HG03095 (cell line): ENCODE measurements around the gene KIF3A.

ENCODE experiments used
- ATAC-seq: cut with Tn5 transposase; IDR thresholded peaks from one replicate; pipeline ENCODE4 v1.9.1; 2021; ENCODE audit warnings: moderate library complexity; ENCODE audit not compliant: unreplicated experiment

KIF3A gene

DNA sequence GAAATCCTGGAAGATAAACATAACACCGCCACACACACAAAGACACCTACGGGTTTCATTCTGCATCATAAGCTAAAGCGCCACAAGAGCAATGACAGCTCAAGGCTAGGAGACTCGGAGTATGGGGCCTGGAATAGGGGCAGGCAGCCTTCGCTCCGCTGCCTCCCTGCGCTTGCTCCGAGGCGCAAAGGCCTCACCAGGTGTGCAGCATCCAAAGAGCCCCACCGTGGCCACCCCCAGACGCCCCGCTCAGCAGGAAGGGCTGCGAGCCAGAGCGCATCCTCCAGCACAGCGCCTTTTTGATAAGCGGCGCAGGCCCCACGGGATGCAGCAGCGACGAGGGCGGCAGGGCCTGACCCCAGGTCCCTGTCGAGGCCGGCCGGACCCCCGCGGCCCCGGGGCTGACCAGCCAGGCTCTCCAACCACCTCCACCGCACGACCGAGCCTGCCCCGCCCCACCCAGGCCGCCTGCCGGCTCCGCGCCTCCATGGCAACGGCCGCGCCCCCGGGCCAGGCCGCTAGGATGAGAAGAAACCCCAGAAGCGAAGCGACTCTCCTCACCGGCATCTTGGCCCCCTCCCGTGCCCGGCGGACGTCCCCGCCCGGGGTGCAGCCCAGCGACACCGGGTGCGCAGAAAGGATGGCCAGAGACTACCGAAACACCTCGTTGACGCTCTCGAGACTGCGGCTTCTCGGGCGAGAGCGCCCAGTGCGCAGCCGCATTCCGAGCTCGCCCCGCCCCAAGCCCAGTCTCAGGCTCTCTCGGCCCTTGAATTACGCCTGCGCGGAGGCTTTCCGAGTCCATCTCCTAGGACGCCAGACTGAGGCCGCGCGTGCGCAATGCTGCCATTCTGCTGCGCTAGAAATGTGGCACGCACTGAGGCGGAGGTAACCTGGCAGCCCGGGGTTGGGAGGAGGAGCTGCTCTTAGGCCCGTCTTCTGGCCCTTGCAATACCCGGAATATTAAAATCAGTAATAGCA is at the start of gene KIF3A:
Gene KIF3A (minus strand): TSS at position 694 of the 981 bp plus-strand sequence. CDS start 127 bp downstream, at position 567.
- ATAC-seq: peak; percentile 80

GRCh38 chr5:132787076-132787475 is 49.7 kb upstream of the KIF3A start:
- no peak for ATAC-seq

- no peak for ATAC-seq
Measured at GRCh38 chr5:132785864-132786263, 48.5 kb upstream of the KIF3A start.

- ATAC-seq: no peak
Measured at GRCh38 chr5:132785365-132785764, 48.0 kb upstream of the KIF3A start.

GRCh38 chr5:132782101-132782500 is 44.8 kb upstream of the KIF3A start:
- no peak for ATAC-seq

DNA sequence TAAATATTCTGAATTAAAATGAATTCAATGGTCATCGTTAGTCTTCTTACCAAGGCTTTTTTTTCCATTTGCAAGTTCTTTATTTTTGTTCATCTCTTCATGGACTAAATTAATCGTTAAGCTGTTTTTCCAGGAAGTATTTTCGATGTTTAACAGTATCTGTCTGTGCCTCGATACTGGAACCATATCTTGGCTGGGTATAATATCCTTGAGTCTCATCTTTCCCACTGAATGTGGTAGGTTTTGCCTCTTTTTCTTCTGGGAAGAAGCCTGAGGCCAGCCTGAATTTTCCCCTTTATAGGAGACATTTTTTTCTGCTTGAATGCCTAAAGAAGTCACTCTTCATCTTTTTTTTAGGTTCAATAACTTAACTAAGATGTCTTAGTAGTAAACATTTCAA is 43.7 kb upstream of the KIF3A start:
- ATAC-seq: no peak

DNA sequence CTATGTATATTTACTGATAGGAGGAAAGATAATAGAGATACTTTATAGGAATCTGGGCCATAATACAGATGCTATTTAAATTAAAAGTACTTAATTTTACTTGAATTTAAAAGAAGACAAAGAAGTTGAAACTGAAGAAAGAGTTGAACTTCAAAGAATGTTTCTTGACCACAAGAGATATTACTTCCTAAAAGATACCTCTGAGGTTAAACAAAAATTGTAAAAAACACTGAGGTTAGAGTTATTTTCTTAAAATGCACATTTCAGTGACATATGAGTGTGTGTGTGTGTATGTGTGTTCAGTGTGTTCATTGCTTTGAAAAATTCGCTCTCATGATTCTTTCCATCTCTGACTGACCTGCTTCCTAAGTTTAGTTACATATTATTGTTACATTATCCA is 43.2 kb upstream of the KIF3A start:
- no peak for ATAC-seq

DNA sequence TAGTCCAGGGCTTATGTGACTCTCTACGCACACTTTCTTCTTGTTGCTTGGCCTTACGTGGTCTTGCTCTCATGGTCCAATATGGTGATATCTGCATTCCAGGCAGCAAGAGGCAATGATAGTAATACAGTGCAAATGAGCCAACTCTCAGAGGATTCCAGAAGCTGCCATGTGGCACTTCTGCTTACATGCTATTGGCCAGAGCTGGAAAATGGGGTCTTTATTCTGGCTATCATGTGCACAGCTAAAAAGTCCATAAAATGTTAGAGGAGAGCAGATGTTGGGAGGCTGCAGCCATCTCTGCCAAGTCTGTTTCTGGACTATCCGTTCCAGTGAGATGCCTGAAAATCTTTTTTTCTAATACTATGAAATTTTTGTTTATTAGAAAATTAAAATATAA is 42.6 kb upstream of the KIF3A start:
- ATAC-seq: no peak

DNA sequence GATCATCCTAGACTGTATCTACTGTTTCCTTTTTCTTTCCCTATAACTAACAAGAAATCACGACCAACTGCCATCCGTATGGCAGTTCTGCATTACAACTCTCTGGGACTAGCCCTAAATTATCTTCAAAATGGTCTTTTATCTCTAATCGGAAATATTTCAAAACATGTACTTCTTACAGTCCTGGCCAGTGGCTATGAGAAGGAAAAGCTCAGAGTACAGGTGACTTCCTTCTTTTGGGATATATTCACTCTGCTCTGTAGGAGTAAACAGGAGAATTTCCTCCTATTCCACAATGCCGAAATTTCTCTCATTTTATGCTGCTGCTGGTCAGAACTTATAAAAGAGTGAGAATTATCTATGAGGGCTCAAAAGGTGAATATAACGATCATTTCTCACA is 41.5 kb upstream of the KIF3A start:
- ATAC-seq: no peak

GRCh38 chr5:132778129-132778528 is 40.8 kb upstream of the KIF3A start:
- no peak for ATAC-seq

DNA sequence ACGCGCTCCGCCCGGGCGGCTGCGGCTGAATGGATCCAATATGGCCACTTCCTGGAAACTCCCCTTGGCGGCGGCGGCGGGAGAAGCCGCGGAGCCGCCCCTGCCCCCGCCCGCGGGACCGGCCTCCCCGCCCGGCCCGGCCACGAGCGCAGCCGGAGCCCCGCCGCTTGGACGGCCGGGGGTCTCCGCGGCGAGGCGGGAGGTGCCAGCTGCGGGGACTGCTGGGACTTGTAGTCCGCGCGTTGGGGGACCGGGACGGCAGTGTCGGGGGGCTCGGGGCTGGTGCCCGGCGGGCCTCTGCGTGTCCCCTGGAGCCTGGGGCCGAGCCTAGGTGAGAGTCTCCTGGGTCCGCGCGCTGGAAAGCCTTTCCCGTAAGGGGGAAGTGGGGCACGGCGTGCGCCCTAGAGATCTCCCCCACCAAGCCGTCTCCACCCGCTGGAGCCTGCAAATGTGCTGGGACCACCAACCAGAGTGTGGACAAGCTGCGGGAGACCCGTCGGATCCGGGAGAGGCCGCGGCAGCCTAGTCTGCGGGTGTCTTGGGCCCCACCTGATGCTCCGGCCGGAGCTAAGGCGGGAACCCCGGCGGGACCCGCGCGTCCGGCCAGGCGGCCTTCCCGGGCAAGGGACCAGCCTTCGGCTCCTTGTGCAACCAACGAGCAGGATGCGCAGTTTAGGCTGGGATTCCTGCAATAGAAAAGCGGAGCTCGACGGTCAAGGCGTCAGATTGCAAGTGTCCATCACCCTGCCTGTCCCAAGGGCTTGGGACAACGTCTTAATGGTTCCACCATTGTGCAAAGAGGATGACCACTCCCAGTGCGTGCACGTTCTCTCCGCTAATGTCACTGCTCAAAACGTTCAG is 40.1 kb upstream of the KIF3A start, which contains the start of gene SEPTIN8:
Gene SEPTIN8 (minus strand): TSS at position 31 of the 861 bp plus-strand sequence. CDS start 102 bp downstream, outside the sequence.
- peak; percentile 49 for ATAC-seq

DNA sequence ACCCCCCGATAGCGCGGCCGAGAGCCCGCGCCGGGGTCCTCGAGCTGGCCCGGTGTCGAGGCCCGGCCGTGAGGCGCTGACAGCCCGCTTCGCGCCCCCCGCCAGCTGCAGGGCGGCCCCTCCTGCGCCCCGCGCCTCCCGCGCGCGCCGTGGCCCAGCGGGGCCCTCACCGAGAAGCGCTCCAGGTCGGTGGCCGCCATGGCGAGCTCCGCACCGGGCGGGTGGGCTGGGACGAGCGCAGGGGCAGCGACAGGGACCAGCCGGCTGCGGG is 39.5 kb upstream of the KIF3A start:
- ATAC-seq: peak; percentile 21

DNA sequence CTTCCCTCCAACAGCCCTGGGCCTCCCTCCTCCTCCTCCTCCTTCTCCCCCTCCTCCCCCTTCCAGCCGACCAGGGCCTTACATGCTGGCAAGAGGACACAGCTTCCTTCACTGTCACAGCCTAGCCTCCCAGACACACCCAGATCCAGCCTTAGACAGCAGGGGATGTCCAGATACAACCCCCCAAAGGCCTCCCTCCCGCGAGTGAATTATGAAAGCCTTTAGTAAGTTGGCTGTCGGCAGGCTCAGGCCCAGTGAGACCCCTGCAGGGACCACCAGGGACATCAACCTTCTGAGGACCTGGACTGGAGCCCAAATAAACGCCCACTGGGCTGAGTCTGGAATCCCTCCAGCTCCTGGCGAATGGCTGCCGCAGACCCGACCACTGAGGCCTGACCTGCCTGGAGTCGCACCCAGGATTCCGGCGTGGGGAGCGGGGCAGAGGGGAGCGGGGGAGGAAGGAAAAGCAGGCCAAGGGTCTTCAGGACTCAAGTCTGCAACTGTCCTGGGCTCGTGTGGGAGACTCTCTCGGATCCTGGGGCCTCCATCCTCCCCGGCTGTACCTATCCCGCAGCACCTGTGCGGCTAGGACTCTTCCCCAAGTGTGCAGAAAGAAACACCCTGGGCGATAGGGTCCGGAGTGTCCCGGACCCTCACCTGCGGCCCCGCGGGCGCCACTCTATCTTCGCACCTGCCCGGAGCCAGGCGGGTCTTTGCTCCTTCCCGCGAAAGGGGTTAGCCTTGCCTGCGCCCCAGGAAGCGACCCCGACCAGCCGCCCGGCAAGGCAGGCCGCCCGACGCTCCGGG is 39.0 kb upstream of the KIF3A start:
- ATAC-seq: no peak

GRCh38 chr5:132775476-132775961 is 38.2 kb upstream of the KIF3A start:
- no peak for ATAC-seq

GRCh38 chr5:132774896-132775295 is 37.5 kb upstream of the KIF3A start:
- no peak for ATAC-seq

- ATAC-seq: no peak
Measured at GRCh38 chr5:132774406-132774805, 37.1 kb upstream of the KIF3A start.

DNA sequence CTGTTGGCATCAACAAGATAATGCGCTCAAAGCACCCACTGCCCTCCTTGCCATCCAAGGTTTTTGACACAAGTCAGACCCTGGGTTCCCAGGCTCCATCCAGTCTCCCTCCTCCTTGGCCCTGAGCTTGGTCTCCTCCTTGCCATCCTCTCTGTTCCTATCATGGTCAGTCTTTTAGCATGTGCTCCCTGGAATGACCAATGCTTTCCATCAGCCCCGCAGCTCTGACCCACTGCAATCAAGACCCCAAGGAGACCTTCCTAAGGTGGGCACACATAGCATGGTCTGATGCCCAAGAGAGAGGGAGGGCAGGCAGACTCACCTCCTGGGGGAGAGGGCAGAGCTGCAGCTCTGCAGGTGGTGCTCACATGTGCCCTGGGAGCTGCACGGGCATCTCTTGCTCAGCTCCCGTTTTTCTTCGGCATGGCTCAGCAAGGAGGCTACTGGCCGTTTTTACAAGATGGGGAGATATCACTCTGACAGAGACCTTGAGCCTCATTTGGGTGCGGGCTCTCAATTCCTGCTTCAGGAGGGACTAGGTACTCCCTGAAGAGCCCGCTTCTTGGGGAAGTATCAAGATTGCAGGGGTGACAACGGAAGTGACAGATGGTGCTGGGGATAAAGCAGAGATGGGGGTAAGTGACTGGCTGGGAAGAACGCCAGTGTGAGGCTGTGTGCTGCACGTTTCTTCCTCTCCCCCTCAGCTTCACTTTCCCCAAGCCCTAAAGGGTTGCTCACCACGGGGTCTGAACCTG is 36.4 kb upstream of the KIF3A start:
- no peak for ATAC-seq

- no peak for ATAC-seq
Measured at GRCh38 chr5:132773114-132773513, 35.8 kb upstream of the KIF3A start.

- ATAC-seq: no peak
Measured at GRCh38 chr5:132772291-132773070, 35.1 kb upstream of the KIF3A start.
